Bone marrow (tissue), 2 donors: ENCODE results near the gene TMPRSS4.

ENCODE experiments used
- DNase-seq, 2 donors: peaks; one replicate each; lab custom pipeline; 2025; lab: John Stamatoyannopoulos, UW

TMPRSS4 gene

DNA sequence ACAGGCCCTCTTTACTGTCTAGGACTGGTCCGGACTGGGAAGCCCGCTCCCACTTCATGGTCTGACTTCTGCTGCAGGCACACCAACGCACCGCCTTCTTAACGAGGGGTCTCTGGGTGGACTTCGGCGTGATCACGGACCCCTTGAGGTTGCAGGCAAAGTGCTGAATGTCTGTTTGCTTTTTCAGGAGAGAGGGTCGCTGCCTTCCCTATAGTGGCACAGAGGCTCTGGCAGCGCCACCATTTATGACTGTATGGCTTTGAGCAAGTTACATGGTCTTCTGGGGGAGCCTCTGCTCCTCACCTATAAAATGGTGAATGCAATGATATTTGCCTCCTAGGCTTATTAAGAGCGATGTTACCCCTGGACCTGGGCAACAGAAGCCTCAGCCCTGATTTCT, 77.1 kb downstream of the TMPRSS4 start:
- DNase-seq = no peak

- no peak for DNase-seq
Observed at GRCh38 chr11:118154641-118155040, 77.8 kb downstream of the TMPRSS4 start.

GRCh38 chr11:118155776-118156530, 79.1 kb downstream of the TMPRSS4 start:
- no peak for DNase-seq

DNA sequence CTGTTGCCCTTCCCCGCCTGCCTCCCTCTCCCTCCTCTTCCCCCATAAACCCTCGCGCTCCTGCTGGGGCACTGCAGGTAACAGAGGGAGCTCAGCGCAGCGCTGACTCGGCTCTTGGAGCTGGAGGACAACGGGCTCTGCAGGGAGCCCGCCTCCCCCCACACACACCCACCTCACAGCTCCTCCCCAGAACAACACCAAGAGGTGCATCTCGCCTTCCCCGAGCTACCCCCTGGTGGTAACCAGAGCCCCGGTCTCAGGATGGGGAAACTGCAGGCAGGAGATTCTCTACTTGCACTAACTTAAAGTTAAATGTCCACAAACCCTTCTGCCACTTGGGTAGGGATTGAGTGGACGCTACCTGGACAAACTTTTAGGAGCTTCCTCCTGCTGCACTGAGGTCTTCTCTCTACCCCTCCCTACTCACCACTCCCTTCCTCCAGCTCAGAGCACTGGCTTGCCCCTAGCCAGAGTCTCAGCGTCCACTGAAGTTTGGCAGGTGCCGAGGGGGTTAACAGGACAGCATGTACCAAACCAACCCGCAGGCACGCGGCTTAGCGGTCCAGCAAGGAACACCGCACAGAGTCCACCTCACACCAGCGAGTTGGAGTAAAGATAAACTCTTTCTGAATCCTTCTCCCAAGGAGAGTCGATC, 79.8 kb downstream of the TMPRSS4 start:
- DNase-seq = no peak

DNA sequence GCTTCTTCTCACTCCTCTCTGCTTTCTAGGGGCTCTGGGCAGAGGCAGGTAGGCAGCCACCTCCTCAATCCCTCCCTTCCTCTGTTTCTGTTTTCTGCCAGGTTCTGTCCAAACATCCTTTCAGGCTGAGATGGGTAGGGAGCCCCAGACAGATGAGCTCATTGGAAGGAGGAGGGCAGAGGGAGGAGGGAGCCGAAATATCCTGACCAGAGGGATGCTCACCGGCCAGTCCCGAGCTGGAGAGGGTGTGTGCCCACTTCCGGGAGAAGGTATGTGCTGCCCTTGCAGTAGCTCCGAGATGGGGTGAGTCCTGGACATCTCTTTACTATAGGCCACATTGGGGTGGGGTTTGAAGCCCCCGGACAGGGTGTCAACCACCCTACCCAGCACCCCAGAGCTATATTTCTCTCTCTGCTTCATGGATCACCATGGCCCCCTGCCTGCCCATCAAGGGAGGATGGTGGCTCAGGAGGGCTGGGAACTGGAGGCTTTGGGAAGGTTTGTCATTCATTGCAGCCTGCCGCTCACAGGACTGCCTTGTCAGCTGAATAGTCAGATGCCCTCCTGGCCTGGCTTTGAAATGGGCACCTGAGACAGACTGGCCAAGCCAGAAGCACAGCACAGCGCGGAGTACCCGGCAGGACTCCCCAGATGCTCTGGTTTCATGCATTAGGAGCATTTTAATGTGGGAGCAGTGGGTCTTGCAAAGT, 80.5 kb downstream of the TMPRSS4 start:
- DNase-seq = no peak

DNA sequence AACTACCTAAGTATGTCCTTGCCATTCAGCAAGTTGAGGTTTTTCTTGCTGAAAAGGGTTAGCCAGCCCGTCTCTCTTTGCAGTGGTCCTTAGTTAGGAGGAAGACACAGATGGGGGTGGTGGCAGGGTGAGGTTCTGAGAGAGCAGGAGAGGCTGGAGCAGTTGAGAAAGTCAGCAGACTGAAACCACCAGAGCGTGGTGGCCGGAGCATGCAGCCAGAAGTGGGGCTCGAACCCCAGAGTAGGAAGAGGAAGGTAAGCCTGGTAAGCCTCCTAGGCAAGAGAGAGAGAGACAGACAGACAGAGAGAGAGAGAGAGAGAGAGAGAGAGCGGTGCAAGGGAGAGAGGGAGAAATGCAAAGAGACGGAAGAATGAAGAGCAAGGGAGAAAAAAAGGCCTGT, 84.9 kb downstream of the TMPRSS4 start:
- no peak for DNase-seq

DNA sequence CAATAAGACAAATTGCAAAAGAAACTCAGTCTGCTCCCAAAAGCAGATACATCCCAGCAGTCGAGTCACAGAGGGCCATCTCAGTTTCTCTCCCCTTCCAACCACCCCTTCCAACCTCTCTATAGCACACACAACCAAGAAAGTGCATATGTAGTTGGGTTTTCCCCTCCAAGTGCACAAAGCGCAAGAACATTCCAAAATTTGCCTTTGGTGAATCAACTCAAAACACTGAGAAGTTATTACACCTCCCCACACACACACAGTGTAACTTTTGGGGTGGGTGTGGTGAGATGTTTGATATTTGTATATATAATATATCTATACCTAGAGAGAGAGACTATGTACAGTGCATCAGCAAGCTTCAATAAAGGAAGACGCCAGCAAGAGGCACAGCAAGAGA, 86.0 kb downstream of the TMPRSS4 start:
- DNase-seq = no peak

- DNase-seq = no peak
Observed at GRCh38 chr11:118163494-118163893, 86.6 kb downstream of the TMPRSS4 start.

DNA sequence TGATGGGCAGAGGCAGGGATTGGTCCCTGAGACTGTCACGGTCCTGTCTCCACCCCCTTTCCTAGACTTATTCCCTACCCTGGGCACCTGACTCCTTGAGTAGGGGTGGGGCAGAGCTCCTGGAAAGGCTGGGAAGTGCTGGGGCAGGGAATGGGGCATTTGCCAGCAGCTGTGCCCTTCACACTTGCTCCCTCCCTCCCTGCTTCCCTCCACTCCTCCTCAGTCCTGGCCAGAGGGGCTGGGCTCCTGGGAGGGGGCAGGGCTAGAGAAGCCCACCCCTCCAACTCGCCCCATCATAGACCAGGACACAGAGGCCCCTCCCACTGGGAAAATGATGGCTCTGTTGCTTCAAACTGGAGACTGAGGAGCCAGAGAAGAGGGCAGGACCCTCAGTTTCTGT, 88.0 kb downstream of the TMPRSS4 start:
- DNase-seq = no peak

GRCh38 chr11:118166641-118167040, 89.8 kb downstream of the TMPRSS4 start:
- DNase-seq = no peak

GRCh38 chr11:118167253-118167652, 90.4 kb downstream of the TMPRSS4 start:
- DNase-seq = no peak

DNA sequence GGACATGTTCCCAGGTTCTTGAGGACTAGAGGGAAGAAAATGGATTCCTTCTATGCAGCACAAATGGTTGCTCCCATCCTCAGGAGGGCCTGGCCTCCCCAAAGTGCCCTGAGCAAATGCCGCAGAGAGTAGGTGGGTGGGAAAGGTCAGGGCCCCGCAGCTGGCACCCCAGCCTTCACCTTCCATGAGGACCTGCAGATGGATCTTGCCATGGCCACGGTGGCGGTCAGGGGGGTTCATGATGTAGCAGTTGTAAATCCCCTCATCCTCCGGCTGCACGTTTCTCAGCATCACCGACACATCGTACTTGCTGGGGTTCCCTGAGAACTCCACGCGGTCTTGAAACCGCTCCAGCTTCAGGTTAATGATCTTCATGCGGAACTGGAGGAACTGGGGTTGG, 91.0 kb downstream of the TMPRSS4 start:
- DNase-seq = no peak

DNA sequence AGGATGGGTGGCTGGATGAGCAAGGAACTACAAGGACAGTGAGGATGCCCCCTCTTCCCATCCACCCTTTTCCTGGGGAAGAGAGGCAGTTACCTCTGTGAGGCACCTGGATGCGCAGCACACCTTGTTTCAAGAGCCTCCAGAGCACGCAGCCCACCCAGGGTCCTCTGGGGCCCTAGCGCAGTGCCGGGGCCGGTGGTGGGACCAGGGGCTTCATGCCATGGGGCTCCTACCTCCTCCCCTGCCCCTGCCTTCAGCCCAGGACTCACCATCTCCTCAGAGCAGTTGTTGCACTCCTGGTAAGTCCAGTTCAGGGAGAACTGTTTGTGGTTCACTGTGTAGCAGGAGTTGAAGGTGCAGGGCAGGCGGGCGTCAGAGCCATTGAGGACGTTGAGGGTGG, 91.4 kb downstream of the TMPRSS4 start:
- no peak for DNase-seq

DNA sequence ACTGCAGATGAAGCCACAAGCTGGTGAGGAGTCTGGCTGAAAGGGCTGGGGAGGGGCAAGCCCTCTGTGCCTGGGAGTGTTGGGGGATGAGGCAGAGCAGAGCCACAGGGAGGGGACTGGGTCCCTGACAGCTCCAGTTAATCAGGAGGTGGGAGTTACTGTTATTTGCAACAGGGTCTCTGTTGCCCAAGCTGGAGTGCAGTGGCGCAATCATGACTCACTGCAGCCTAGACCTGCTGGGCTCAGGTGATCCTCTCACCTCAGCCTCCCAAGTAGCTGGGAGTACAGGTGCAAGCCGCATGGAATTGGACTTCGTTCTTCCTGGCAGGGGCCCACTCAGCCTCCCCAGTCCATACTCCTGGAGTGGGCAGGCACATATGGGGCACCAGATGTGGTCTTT, 91.9 kb downstream of the TMPRSS4 start:
- no peak for DNase-seq

- no peak for DNase-seq
Observed at GRCh38 chr11:118169300-118170140, 92.6 kb downstream of the TMPRSS4 start.

DNA sequence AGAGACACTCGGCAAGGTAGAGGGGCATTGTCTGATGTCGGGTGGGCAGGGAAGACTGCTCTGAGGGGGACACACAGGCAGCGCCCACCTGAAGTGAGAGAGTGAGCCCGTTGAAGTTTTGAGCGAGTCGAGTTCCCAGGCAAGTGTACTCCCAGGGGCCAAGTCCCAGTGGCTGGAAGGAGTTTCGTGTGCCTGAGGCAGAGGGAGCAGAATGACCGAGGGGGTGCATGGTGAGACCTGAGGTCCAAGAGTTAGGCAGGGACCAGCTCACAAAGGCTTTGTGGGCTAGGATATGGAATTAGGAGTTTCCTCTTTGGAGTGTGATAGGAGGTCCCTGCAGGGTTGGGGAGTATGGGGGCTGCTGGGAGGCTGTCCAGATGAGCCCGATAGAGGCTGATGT, 93.4 kb downstream of the TMPRSS4 start:
- no peak for DNase-seq

DNA sequence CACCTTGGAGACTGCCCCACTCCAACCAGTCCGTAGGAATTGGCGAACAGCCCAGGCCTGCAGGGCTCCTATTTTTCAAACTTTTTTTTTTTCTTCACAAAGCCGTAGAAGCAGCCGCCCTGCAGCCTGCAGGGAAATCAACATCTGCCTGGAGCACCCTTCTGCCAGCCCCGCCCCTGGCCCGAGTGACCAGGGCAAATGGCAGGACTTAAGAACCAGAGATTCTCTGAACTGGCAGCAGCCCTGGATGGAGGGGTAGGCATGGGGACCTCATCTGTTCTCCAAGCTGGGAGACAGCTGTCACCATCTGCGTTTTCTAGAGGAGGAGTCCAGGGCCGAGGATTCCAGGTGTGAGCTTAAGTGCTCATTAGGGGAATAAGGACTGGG, 94.0 kb downstream of the TMPRSS4 start:
- no peak for DNase-seq
